GM19468 (cell line): ENCODE measurements around the gene ATP10B.
"Not testable (repeated sequence)": the region's sequence is repeated elsewhere in the genome, so short reads cannot be mapped to it uniquely, and the experiment has no call there.

Experiments
- ATAC-seq: cut with Tn5 transposase; IDR thresholded peaks from one replicate; pipeline ENCODE4 v1.9.1; 2021; ENCODE audit warnings: mild to moderate bottlenecking, moderate library complexity, moderate number of reproducible peaks; ENCODE audit not compliant: unreplicated experiment; ENCODE audit errors: extremely low read depth

The ATP10B gene

GRCh38 chr5:160852049-160852448 lies at the start of gene ATP10B:
ATP10B (minus strand) TSS chr5:160852211; CDS start chr5:160688074, 164,137 bp downstream.
- no peak for ATAC-seq

DNA sequence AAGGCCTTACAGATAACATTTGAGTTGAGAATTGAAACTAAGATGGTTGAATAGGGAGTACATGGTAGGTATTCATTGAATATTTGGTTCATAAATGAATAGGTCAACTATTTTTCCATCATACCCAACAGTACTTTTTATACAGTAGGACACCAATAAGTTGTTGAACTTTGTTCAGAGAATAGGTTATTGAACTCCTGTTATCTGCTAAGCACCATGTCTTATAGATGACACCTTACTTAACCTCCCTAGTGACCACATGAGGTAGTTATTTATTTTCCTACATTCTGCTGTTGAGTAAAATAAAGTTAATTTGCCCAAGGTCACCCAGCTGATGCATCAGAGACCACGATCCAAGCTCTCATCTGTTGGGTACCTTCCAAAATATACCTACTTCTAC lies 49.6 kb upstream of the ATP10B start:
- no peak for ATAC-seq

- ATAC-seq: no peak
These were observed 47.7 kb upstream of the ATP10B start for GRCh38 chr5:160899735-160900134.

- not testable (repeated sequence) for ATAC-seq
These were observed 41.4 kb upstream of the ATP10B start for GRCh38 chr5:160893180-160893964.

GRCh38 chr5:160887780-160888179 lies 35.8 kb upstream of the ATP10B start:
- no peak for ATAC-seq

DNA sequence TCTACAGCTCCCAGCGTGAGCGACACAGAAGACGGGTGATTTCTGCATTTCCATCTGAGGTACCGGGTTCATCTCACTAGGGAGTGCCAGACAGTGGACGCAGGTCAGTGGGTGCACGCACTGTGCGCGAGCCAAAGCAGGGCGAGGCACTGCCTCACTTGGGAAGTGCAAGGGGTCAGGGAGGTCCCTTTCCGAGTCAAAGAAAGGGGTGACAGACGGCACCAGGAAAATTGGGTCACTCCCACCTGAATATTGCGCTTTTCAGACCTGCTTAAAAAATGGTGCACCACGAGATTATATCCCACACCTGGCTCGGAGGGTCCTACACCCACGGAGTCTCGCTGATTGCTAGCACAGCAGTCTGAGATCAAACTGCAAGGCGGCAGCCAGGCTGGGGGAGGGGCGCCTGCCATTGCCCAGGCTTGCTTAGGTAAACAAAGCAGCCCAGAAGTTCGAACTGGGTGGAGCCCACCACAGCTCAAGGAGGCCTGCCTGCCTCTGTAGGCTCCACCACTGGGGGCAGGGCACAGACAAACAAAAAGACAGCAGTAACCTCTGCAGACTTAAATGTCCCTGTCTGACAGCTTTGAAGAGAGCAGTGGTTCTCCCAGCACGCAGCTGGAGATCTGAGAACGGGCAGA lies 21.7 kb upstream of the ATP10B start:
- not testable (repeated sequence) for ATAC-seq

GRCh38 chr5:160869989-160870521 lies 18.0 kb upstream of the ATP10B start:
- ATAC-seq: no peak

GRCh38 chr5:160867976-160868375 lies 16.0 kb upstream of the ATP10B start:
- no peak for ATAC-seq

GRCh38 chr5:160851451-160851850 lies 560 bp downstream of the ATP10B start:
- ATAC-seq: no peak

GRCh38 chr5:160850421-160850820 lies 1.6 kb downstream of the ATP10B start:
- ATAC-seq: no peak

DNA sequence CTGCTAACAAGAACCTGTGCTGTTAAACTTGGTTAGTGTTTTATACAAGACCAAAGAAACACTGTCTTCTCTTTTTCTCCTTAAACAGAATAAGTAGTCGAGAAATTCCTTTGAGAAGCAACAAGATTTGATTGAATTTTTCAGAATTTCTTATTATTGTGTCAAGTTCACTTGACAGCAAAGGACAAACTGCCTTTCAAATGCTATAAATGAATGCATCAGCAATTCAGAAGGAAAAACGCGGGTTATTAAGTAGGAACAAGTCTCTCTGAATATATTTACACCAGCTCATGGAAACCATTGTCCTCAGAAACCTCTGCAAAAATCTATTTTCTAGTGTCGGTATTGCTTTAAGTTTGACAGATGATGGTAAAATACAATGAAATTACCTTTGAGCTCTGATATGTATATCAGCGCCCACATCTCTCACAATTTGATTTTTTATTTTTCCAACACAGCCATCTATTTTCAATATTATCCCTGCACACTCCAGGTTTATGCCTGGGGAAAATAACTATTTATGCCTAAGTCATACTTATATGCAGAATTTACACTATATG lies 4.4 kb downstream of the ATP10B start:
- no peak for ATAC-seq

DNA sequence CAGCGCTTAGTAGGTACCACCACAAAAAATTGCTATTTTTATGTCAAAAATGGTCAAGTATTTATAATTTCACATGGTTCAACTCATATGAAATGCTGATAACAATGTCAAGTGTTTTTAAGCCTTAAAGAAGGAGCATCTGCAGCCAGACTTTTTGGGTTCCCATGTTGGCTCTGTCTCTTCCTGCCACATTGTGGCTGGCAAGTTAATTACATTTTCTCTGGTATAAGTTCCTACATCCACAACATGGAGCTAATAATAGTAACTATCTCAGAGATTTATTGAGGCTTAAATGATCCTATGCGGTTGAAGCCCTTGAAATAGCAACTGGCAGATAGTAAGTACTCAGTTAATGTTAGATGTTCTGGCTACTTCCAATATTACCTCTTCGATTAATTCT lies 5.4 kb downstream of the ATP10B start:
- ATAC-seq: no peak

DNA sequence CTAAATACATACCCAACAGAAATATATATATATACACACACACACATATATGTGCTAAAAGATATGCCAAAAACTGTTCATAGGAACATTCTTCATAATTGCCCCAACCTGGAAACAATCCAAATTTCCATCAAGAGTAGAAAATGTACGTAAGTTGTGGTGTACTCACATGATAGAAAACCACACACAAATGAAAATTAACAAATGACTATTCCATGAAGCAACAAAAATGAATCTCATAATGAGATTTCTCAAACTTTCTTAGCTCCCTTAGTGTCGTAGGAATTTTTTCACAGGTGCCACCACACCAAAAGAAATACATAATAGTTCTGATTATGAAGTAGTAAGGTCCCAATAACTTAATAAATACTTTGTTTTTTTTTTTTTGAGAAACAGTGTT lies 7.8 kb downstream of the ATP10B start:
- no peak for ATAC-seq

DNA sequence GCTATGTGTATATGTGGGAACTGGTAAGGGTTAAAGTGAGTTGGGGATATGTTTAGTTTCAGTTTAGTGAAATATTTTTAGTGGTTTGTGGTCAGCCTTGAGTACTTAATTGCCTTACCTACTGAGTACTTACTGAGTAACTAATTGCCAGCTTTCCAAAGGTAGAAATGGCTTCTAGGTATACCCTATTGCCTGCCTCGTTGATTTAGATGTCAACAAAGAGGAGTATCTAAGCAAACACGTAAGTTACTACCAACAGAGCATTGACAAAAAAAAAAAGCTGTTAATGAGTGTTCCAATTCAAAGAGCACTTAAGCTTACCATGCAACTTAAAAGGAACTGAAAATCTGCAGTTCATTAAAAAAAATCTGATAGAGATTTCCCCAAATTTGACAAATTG lies 8.8 kb downstream of the ATP10B start:
- ATAC-seq: peak; percentile 97

DNA sequence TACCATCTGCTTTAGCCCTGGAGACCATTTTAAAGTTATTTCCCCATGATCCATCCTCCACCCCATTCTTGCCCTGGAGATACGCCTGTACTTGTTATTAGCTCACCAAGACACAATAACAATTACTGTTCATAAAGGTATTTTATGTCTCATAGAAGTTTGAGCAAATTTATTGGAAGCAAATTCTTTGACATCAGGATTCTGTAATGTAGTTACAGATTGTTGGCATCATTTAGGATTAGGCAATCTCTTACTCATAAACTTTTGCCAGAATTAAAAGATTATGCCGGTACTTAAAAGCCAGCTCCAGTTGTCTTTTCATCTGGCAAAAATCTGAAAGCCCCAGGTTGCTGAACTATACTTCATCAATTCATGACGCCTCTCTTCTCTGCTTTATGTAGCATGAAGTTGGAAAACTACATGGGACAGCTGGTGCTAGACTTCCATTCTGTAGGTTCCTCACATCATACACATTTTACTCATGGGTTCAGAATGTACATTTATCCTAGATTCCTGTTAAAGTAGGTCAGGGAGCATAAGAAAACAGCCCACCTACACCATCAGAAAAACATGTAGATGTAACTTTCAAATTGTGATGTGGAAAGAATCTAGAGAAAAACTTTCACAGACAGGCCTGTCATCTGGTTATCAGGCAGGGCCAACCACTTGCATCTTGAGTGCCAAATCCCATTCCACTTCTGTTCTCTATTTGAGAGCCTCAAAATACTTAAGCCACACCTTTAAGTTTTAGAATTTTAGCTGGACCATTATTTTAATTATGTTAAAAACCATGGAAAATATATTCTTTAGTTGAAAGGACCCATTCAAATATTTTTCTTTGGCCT lies 14.0 kb downstream of the ATP10B start:
- ATAC-seq: no peak

GRCh38 chr5:160837211-160837610 lies 14.8 kb downstream of the ATP10B start:
- ATAC-seq: no peak

DNA sequence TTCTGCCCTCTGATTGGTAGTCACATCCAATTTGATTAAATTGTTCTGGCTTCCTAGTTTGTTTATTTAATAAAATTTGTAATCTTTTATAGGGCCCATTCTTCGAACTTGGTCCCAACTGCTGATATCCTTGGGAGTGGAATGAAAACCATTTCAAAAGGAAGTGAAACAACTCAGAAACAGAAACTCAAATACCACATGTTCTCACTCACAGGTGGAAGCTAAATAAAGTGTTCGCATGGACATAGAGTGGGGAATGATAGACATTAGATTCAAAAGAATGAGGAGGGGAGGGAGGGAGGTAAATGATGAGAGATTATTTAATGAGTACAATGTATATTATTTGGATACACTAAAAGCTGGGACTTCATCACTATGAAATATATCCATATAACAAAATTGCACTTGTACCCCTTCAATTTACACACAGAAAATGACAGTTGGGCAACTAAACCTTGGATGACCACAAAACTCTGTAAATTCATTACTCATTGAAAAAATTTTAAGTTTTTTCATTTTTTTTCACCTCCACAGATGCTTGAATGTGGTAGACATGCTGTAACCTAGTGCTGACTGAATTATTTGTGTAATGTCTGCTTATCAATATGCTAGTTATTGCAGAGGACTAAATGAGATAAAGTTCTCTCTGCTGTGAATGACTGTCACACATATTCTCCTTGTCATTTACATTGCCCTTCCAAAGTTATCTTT lies 16.0 kb downstream of the ATP10B start:
- peak; percentile 52 for ATAC-seq

GRCh38 chr5:160835376-160835775 lies 16.6 kb downstream of the ATP10B start:
- ATAC-seq: peak; percentile 8

DNA sequence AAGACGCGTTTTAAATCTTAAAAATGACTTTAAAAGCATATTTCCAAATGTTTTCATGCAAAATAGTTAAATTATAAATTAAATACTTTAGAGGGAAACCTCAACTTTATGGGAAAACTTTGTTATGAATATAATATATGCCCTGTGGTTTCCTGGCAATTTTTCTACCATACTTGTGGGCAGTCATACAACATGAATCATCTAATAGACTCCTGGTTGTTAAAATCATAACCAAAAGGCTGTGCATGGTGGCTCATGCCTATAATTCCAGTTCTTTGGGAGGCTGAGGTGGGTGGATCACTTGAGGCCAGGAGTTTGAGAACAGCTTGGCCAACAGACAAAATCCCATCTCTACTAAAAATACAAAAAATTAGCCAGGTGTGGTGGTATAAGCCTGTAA lies 18.2 kb downstream of the ATP10B start:
- ATAC-seq: no peak

- ATAC-seq: no peak
These were observed 20.2 kb downstream of the ATP10B start for GRCh38 chr5:160831801-160832200.
